GM12864 (cell line): ENCODE measurements around the gene CSF3.

Experiments
- DNase-seq: peaks from one replicate; pipeline ENCODE4 v3.0.0-alpha.2; 2011; ENCODE audit warnings: low read depth
- H3K4me3 ChIP-seq: 2 replicates; pipeline ENCODE4 v1.5.1; 2011; ENCODE audit warnings: mild to moderate bottlenecking, low read depth, low read length, control low read depth
- CTCF ChIP-seq: IDR thresholded peaks from 2 replicates; pipeline ENCODE4 v1.5.1; 2011; ENCODE audit warnings: low read depth, mild to moderate bottlenecking, moderate library complexity, low read length, control low read depth, inconsistent platforms; ENCODE audit errors: missing control alignments

CSF3 gene

GRCh38 chr17:40031706-40032105 lies 16.5 kb downstream of the CSF3 start:
- DNase-seq: no peak
- TF ChIP-seq CTCF: no peak
- no peak overlapping the region for H3K4me3 ChIP-seq

- TF ChIP-seq CTCF: no peak
- no peak for DNase-seq
- H3K4me3 ChIP-seq: no peak overlapping the region
These were observed 17.4 kb downstream of the CSF3 start for GRCh38 chr17:40032322-40033320.

- no peak for TF ChIP-seq CTCF
These were observed 18.1 kb downstream of the CSF3 start for GRCh38 chr17:40033339-40033738.

GRCh38 chr17:40034426-40035161 lies 19.4 kb downstream of the CSF3 start:
- no peak for TF ChIP-seq CTCF
- no peak for DNase-seq
- H3K4me3 ChIP-seq: no peak overlapping the region

More at GRCh38 chr17:40033339-40033738, 18.1 kb downstream of the CSF3 start:
- H3K4me3 ChIP-seq: no peak overlapping the region
- no peak for DNase-seq

- no peak for DNase-seq
- peak; percentile 39 for TF ChIP-seq CTCF
These were observed 19.9 kb downstream of the CSF3 start for GRCh38 chr17:40035162-40035559.

GRCh38 chr17:40038882-40039513 lies 23.8 kb downstream of the CSF3 start:
- TF ChIP-seq CTCF: peak; percentile 38
- no peak for DNase-seq
- H3K4me3 ChIP-seq: no peak overlapping the region

More at GRCh38 chr17:40035162-40035559, 19.9 kb downstream of the CSF3 start:
- H3K4me3 ChIP-seq: no peak overlapping the region
